K562 treated with DMSO at 1 percent for 4 hours (cell line): ENCODE results near the gene UBAC1. TPM values are rescaled to one million over a fixed set of nuclear protein-coding genes. Genes with fewer than 3 reads are reported as not detected.

ENCODE experiments used
- total RNA-seq: library from RNA; unstranded; fragments of 300-600 nt; gene quantifications from 2 replicates; pipeline ENCODE4 v1.2.3, GENCODE V29; 2022; ENCODE audit not compliant: insufficient read depth

Gene UBAC1
- total RNA-seq = 185 and 207 TPM in 2 replicates

DNA sequence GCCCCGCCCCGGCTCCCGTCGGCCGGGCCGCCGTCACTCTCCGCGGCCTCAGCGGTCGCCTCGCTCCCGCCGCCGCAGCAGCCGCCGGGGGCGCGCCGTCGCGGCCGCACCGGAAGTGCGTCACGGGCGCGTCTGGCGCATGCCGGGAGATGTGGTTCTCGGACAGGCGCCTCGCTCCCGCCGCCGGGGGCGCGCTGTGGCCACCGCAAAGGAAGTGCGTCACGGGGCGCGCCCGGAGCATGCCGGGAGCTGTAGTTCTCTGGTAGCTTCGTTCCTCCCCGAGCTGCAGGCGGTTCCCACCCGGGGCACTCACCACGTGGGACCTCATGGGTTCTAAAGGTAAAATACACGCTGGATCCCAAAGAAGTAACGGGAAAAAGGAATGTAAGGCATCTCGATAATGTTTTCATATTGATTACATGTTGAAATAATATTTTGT is at the start of gene UBAC1:
UBAC1 (minus strand) TSS at position 97 of the 439 bp plus-strand sequence. CDS start 211 bp downstream, outside the sequence.

DNA sequence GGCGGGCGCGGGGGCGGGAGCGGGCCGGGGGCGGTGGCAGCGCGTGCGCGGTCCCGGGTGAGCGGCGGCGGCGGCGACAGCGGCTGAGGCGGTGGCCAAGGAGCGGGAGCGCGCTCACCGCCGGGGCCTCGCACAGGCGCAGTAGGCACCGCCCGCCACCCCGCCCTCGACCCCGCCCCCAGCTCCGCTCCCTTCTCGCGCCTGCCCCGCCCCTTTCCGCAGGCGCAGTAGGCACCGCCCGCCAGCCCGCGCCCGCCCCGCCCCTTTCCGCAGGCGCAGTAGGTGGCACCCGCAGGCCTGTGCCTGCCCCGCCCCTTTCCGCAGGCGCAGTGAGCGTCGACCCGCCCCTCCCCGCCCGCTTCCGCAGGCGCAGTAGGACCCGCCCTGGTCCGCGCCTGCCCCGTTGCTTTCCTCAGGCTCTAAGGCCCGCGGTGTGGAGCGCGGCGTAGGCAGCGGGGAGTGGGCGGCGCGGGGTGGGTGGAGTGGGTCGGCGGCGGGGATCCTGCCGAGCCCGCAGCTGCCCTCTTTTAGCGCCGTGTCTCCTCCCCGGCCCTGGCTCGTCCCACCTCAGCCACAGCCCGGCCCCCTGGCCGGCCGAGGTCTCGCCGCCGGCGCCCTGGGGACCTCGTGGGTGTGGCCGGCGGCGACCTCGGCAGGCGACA is 53.6 kb downstream of the UBAC1 start, which contains the start of gene CAMSAP1:
CAMSAP1 (minus strand) TSS at position 116 of the 662 bp plus-strand sequence. CDS start 387 bp downstream, outside the sequence.

Other genes starting within 250 kb of the UBAC1 start
- gene CAMSAP1, start 53.8 kb downstream of the UBAC1 start, total RNA-seq = 14.3 and 16.0 TPM in 2 replicates
- 7.1 and 10.2 TPM in 2 replicates for gene NACC2, start 133.9 kb upstream of the UBAC1 start, total RNA-seq
- gene TMEM250, start 157.5 kb upstream of the UBAC1 start, total RNA-seq = 36.9 and 38.4 TPM in 2 replicates
- 0.70 and 1.2 TPM in 2 replicates for gene LHX3, start 243.8 kb upstream of the UBAC1 start, total RNA-seq